HuH-7.5 (cell line): ENCODE data around the gene STRBP.
"Not testable (repeated sequence)": the region's sequence is repeated elsewhere in the genome, so short reads cannot be mapped to it uniquely, and the experiment has no call there.

Source experiments
- DNase-seq: peaks from one replicate; pipeline ENCODE4 v3.0.0; 2011; ENCODE audit warnings: low spot score

STRBP gene

DNA sequence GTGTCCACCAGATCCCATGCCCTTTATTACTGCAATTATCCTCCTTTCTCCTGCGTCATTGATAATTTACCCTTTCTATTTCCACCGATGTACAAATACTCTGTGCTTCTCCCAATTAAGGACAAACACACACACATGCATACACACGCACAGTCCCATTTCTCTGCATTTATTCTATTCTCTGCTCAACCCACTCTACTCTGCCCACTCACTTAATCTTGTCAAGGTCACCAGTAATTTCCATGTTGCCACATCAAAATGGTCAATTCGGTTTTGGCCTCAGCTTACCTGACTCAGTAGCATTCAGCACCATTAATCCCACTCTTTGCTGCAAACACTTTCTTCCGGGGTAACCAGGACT is 14.6 kb upstream of the STRBP start:
- no peak for DNase-seq

- no peak for DNase-seq
Observed at GRCh38 chr9:123282362-123283047, 14.1 kb upstream of the STRBP start.

DNA sequence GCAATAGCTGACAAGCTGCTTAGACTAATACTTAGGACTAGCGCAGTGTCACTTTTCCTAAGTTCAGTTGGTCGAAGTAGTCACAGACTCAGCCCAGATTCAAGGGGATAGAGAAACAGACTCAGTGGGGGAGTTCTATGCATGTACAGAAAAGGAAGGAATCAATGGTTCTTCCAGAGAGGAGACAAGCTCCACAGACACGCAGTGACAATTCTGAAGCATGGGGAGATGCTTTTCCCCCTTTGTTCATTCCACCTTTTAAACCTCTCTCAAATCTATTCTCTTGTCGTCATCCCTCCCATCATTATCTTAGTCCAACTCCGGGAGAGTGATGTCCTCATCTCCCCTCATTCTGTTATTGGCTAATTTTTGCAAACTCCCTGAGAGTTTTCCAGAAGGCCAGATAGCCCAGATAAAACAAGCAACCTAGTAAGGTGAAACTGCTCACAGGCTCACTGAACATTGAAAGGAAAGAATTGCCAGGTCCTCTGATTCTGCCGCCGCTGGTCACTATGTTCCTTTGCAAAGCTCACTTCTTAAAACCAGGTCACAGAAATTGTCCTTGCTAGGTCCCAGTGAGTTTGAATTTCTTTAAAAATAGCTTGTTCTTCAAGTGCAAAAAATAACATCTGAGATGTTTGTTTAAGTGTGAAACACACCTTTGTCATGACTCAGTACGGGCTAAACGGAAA is 13.4 kb upstream of the STRBP start:
- DNase-seq, result no peak

DNA sequence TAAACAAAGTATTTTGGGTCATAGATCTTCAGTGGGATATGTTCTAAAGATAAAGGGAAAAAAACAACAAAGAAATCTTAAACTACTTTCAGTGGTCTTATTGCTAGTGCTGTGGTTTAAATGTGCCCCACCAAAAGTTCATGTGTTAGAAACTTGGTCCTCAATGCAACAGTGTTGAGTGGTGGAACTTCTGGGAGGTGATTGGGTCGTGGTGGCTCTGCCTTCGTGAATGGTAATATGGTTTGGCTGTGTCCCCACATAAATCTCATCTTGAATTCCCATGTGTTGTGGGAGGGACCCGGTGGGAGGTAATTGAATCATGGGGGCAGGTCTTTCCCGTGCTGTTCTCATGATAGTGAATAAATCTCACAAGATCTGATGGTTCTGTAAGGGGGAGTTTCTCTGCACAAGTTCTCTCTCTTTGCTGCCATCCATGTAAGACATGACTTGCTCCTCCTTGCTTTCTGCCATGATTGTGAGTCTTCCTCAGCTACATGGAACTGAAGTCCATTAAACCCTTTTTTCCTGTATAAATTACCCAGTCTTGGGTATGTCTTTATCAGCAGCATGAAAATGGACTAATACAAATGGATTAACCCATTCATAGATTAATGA is 10.6 kb upstream of the STRBP start:
- not testable (repeated sequence) for DNase-seq

GRCh38 chr9:123278361-123278760 is 10.0 kb upstream of the STRBP start:
- DNase-seq, result no peak

- no peak for DNase-seq
Observed at GRCh38 chr9:123276551-123276950, 8.2 kb upstream of the STRBP start.

- DNase-seq, result not testable (repeated sequence)
Observed at GRCh38 chr9:123271133-123271532, 2.7 kb upstream of the STRBP start.

GRCh38 chr9:123269281-123269680 is 895 bp upstream of the STRBP start:
- DNase-seq, result no peak

DNA sequence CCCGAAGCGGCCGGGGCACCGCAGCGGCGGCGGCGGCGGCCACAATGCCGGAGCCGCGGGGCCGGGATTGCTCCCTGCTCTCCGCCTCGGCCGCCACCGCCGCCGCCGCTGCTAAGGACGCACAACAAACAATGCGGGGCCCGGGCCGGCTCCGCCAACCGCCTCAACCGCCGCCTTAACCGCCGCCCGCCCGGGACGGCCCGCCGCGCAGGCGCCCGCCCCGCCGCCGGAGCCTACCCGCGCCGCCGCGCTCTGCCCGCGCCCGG is 254 bp downstream of the STRBP start:
- no peak for DNase-seq

DNA sequence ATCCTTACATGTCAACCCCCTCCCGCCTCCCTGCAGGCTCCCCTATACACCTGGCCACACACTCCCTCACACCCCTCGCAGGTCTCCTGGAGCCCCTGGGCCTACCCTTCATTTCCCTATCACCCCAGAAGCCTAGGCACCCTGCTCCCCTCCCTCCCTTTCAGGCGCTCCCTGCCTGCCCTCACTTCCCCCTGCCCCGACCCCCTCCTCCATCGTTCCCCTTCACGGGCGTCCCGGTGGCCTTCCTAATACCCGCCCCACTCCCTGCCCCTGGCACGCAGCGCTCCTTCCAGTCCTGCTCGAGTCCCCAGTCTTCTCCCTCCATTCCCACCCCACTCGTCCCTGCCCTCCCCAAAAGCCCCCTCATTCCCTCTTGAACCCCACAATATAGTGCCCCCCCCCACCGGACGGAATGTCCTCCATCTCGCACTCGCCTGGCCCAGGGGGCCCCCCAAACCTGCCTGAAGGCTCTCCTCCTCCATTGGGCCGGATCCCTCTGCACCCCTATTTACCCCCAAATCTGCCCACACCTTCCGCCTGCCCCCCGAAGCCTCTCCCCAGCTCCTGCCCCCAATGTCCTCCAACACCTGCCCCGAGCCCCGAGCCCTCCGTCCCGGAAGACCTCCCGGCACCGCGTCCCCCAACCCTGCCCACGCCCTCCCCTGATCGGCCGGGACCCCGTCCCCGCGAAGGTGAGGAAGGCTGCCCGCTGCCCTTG is 746 bp downstream of the STRBP start:
- peak; percentile 47 for DNase-seq

DNA sequence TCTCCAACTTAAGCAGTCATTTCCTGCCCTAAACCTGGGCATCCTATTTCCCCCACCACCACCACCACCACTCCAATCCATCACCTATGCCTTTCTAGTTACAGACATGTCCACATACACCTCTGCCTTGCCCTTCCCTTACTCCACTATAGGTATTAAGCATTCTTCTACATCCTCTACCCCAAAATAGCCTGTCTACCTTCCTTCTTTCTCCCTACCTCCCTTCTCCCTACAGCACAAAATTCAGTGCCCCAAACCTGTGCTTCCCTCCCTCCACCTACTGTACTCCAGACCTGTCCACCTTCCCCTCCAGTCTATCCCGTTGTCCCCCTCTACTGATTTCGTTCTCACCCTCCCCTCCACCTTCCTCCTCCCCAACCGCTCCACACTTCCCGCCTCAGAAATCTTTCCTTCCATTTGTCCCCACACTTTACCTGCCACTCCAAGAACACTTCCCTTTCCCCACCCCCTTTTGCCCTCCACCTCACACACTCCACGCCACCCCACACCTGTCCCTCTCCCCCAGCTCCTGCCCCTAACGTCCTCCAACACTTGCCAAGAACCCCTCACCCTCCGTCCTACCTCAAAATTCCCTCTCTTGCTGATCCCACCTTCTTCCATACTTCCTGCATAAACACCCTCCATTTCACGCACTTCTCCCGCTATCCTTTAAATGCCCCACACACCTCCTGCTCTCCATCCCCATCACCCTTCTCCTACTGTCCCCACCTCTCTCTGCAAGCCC is 1.6 kb downstream of the STRBP start:
- DNase-seq, result no peak

- no peak for DNase-seq
Observed at GRCh38 chr9:123265833-123266232, 2.6 kb downstream of the STRBP start.

- DNase-seq, result no peak
Observed at GRCh38 chr9:123263227-123263626, 5.2 kb downstream of the STRBP start.

DNA sequence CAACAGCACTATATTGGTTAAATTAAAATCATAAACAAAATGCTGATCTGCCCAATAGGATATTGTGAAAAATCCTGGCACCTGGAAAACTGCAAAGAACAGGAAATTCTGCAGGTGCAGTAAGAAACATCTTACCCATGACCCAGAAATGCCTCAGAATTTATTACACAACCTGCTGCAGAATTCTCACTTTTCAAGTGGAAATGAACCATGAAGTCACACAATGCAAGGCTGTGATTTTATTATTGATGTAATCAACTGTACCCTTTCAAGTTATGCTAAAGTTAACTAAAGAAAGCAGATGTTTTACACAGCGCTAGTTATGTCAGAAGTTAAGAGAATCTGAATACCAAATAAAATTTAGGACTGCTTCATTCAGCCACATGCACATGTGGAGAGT is 6.0 kb downstream of the STRBP start:
- DNase-seq, result no peak

DNA sequence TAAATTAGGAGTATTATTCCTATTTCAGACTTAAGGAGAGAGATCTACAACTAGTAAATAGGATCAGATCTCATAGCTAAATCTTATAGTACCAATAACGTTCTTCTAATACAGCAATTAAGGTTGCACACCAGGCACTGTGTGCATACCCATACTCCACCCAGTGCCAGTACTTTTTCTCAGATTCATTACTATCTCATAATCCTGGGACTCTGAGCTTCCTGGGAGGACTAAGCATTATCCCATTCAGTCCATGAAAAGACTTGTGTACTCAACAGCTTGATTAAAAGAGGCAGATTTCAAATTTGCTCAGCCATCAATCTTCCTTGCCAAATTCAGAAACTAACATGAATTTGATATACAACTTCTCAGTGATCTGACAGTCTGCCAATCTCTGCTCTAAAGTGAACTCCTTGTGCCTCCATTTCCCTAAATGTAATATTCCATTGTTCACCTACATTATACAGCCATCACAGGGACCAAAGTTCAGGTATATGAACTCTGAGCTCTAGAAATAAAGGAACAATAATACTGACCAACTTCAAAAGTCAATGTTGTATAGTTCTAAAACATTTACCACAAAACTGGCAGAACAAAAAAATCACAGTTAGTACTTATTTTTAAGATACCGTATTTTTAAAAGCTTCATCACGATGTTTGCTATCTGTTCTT is 7.2 kb downstream of the STRBP start:
- DNase-seq, result no peak

GRCh38 chr9:123260340-123260739 is 8.0 kb downstream of the STRBP start:
- DNase-seq, result no peak

- no peak for DNase-seq
Observed at GRCh38 chr9:123257276-123257675, 11.1 kb downstream of the STRBP start.

- DNase-seq, result no peak
Observed at GRCh38 chr9:123255718-123256117, 12.7 kb downstream of the STRBP start.

- no peak for DNase-seq
Observed at GRCh38 chr9:123253204-123253603, 15.2 kb downstream of the STRBP start.

DNA sequence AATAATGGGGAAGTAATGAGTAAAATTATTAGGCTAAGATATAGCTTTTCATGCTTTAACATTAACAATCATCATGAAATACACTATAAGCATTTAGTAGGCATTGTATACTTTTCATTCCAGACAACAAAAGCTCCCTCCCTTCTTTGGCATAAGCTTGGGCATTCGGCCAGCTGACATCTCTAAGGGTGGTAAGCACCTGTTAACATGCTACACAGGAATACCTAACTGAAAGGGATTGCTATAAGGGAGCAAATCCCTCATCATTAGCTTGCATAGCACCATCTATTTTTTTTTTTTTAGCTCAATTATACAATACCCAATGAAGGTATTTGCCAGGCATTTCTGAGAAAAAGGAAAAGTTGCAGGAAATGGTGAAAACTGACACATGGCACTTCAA is 16.6 kb downstream of the STRBP start:
- DNase-seq, result no peak

DNA sequence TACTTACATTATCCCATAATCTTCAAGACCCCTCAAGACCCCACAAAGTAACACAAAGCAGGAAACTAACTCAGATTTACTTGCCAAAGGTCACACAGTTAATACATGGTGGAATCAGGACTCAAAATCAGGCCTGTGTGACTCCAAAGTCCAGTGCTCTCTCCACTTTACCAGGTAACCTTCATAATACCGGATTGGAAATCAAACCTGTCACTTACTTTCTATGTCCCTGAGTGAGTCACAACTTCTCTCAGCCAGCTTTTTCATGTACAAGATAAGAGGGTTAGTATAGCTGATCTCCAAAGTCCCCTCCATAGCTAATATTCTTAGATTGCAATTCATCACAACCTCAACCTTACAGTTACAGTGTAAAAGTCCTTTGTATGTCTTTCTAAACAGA is 17.1 kb downstream of the STRBP start:
- DNase-seq, result no peak

DNA sequence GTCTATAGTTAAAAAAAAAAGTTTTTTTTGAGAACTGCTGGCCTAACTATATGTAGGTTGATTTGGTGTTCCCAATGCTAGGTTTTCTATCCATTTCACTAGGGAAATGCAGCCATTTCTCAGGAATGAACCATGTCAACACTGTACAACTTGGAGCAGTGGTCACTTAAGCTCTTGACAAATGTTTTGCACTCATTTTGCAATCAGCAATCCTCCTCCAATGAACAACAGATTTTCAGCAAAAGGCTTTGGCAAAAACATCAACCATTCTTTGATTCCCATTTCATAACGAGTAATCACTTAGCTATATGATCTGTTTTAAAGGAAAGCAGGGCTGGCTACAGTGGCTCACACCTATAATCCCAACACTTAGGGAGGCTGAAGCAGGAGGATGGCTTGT is 17.9 kb downstream of the STRBP start:
- DNase-seq, result no peak
